PC-3 (cell line): Measurements from ENCODE around the gene DNM3. TPM values are rescaled to one million over a fixed set of nuclear protein-coding genes. Genes with fewer than 3 reads are reported as not detected.
A peak's percentile ranks its signal among the peaks of the same experiment; 100 is the strongest.

Source experiments
- ATAC-seq: fragments of 200-7000 bp; cut with Tn5 transposase; 2 replicates; pipeline ENCODE4 v1.9.1; 2020; ENCODE audit warnings: mild to moderate bottlenecking, moderate library complexity
- BruUV-seq: library from RNA; stranded (reverse); fragments of 400-500 nt; replicated peaks from 2 replicates; lab custom pipeline; 2021; lab: Mats Ljungman, UMichigan
- CTCF ChIA-PET: fragments of 300-600 bp; sonication (Branson Sonifier 250); formaldehyde crosslinking; loops from one replicate; lab custom pipeline; 2022; ENCODE audit warnings: antibody characterized with exemption; lab: Charles Lee
- POLR2A ChIA-PET: fragments of 300-600 bp; sonication (Branson Sonifier 250); formaldehyde crosslinking; loops from one replicate; lab custom pipeline; 2022; ENCODE audit warnings: antibody characterized with exemption; ENCODE audit not compliant: unreplicated experiment; lab: Charles Lee
- DNase-seq: peaks from one replicate; pipeline ENCODE4 v3.0.0-alpha.2; 2015
- H2AFZ ChIP-seq: fragments of 300-600 bp; sonication (generic); 2 replicates; pipeline ENCODE4 v1.6.0; 2016; ENCODE audit warnings: antibody characterized with exemption, low read length
- H3F3A ChIP-seq: fragments of 300-600 bp; sonication (generic); one replicate; pipeline ENCODE4 v1.6.0; 2017; ENCODE audit warnings: antibody characterized with exemption, low read length, control low read depth, mild to moderate bottlenecking; ENCODE audit not compliant: unreplicated experiment
- H3K27ac ChIP-seq: fragments of 300-600 bp; sonication (generic); 2 replicates; pipeline ENCODE4 v1.5.1; 2016; ENCODE audit warnings: mild to moderate bottlenecking, low read length
- H3K27me3 ChIP-seq: fragments of 300-600 bp; sonication (generic); 2 replicates; pipeline ENCODE4 v1.6.1; 2016; ENCODE audit warnings: low read length, mixed read lengths
- H3K36me3 ChIP-seq: fragments of 300-600 bp; sonication (generic); 2 replicates; pipeline ENCODE4 v1.6.1; 2016; ENCODE audit warnings: low read depth, mixed run types, low read length, mixed read lengths
- H3K4me1 ChIP-seq: fragments of 300-600 bp; sonication (generic); 2 replicates; pipeline ENCODE4 v1.5.1; 2016; ENCODE audit warnings: low read length; ENCODE audit not compliant: insufficient read depth
- H3K4me2 ChIP-seq: fragments of 300-600 bp; sonication (generic); 2 replicates; pipeline ENCODE4 v1.6.0; 2016; ENCODE audit warnings: low read length
- H3K4me3 ChIP-seq: fragments of 300-600 bp; sonication (generic); 2 replicates; pipeline ENCODE4 v1.5.1; 2016; ENCODE audit warnings: mild to moderate bottlenecking, low read length, mixed read lengths
- H3K79me2 ChIP-seq: fragments of 300-600 bp; sonication (generic); 2 replicates; pipeline ENCODE4 v1.6.1; 2017; ENCODE audit warnings: low read length, mixed read lengths
- H3K9ac ChIP-seq: fragments of 300-600 bp; sonication (generic); 2 replicates; pipeline ENCODE4 v1.6.0; 2016; ENCODE audit warnings: mild to moderate bottlenecking, low read length
- H3K9me2 ChIP-seq: fragments of 300-600 bp; sonication (generic); replicated peaks from 2 replicates; pipeline ENCODE4 v1.6.1; 2016; ENCODE audit warnings: mixed run types, low read length, mixed read lengths
- H3K9me3 ChIP-seq: fragments of 300-600 bp; sonication (generic); 2 replicates; pipeline ENCODE4 v1.6.1; 2016; ENCODE audit warnings: low read length, mixed read lengths
- H4K20me1 ChIP-seq: fragments of 300-600 bp; sonication (generic); 2 replicates; pipeline ENCODE4 v1.6.1; 2016; ENCODE audit warnings: low read length, mixed read lengths
- EZH2 ChIP-seq: fragments of 300-600 bp; sonication (generic); IDR thresholded peaks from one replicate; pipeline ENCODE4 v1.6.1; 2017; ENCODE audit warnings: antibody characterized with exemption, mild to moderate bottlenecking, low read length; ENCODE audit not compliant: unreplicated experiment
- EZH2phosphoT487 ChIP-seq: fragments of 300-600 bp; sonication (generic); IDR thresholded peaks from 2 replicates; pipeline ENCODE4 v1.6.1; 2018; ENCODE audit warnings: mild to moderate bottlenecking, antibody characterized with exemption, low read length, borderline replicate concordance
- intact Hi-C: fragments of 100-400 bp; cut with micrococcal nuclease; formaldehyde crosslinking; loops from 2 replicates; pipeline ENCODE4 v1.9.0; 2023
- total RNA-seq: library from RNA; depleted of rRNA; stranded (reverse); fragments of >200 nt; gene quantifications from 2 replicates; pipeline ENCODE4 v1.2.3, GENCODE V29; 2014
- TF ChIP-seq, protein P1 (sequence below): fragments of 300-600 bp; sonication (generic); conservative IDR thresholded peaks from 2 replicates; pipeline ENCODE4 v1.5.1; 2017; ENCODE audit warnings: antibody characterized with exemption, low read depth, mild to moderate bottlenecking, low read length

DNM3 gene
- total RNA-seq, 1 experiment from 2014 or later: 0.98 TPM

DNA sequence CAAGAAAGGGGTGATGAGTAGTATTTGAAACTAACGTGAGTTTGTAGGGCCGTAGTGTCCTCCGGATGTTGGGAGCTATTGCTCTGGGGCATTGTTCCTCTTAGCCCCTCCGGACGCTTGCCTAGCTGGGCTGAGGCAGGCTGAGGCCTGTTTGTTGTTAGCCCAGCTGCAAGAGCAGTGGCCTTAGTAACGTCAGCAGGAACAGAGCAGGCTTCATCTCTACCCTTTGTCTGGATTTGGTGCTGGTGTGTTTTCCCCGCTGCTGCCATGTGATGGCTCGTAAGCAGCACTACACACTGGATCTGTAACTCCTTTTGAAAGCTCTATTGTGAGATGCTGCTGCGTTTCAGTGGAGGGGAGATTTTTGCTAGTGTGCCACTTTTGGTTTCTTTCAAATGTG is 57.6 kb downstream of the DNM3 start:
- H3K27me3 ChIP-seq: peaks cover 52% of the 10 kb centered on the region
- H3K79me2 ChIP-seq: no peaks in the 10 kb centered on the region
- ChIA-PET CTCF (no interaction called here), POLR2A (no interaction called here)
- TF ChIP-seq, protein P1, sequence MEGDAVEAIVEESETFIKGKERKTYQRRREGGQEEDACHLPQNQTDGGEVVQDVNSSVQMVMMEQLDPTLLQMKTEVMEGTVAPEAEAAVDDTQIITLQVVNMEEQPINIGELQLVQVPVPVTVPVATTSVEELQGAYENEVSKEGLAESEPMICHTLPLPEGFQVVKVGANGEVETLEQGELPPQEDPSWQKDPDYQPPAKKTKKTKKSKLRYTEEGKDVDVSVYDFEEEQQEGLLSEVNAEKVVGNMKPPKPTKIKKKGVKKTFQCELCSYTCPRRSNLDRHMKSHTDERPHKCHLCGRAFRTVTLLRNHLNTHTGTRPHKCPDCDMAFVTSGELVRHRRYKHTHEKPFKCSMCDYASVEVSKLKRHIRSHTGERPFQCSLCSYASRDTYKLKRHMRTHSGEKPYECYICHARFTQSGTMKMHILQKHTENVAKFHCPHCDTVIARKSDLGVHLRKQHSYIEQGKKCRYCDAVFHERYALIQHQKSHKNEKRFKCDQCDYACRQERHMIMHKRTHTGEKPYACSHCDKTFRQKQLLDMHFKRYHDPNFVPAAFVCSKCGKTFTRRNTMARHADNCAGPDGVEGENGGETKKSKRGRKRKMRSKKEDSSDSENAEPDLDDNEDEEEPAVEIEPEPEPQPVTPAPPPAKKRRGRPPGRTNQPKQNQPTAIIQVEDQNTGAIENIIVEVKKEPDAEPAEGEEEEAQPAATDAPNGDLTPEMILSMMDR: no peak
- TF ChIP-seq EZH2: no peak
- TF ChIP-seq EZH2phosphoT487: no peak
- H3K9me2 ChIP-seq: no peaks in the 10 kb centered on the region
- no peak overlapping the region for H2AFZ ChIP-seq
- no peaks in the 10 kb centered on the region for H4K20me1 ChIP-seq
- BruUV-seq: no TSS peak
- H3K4me3 ChIP-seq: no peak overlapping the region
- no peak overlapping the region for H3K27ac ChIP-seq
- intact Hi-C loops: no loop called here
- H3F3A ChIP-seq: no peaks in the 10 kb centered on the region
- H3K4me2 ChIP-seq: no peak overlapping the region
- H3K9me3 ChIP-seq: no peaks in the 10 kb centered on the region
- no peaks in the 10 kb centered on the region for H3K4me1 ChIP-seq
- DNase-seq (no peak), ATAC-seq (peak; percentile 29; the same call in 1 of the 2 replicates)
- no peak overlapping the region for H3K9ac ChIP-seq
- no peaks in the 10 kb centered on the region for H3K36me3 ChIP-seq

DNA sequence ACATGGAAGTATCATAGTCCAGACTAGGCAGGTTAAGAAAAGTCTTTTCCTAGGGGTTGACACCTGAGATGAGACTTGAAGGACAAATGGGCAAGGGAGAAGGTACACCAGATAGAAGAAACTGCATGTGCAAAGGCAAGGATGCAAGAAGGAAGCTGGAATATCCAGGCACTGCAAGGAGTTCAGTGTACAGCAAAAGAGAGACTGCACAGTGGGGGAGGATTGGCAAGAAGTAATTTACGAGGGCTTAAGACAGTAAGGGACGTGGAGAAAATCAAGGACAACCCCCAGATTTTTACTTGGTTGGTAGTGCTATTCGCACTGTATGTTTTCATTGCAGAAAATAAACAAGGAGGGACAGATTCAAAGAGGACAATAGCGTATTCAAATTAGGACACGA is 58.5 kb downstream of the DNM3 start:
- H3K9me2 ChIP-seq: no peaks in the 10 kb centered on the region
- no peak for DNase-seq
- ChIA-PET CTCF (no interaction called here), POLR2A (no interaction called here)
- no peaks in the 10 kb centered on the region for H4K20me1 ChIP-seq
- TF ChIP-seq, protein P1: no peak
- TF ChIP-seq EZH2 (no peak), EZH2phosphoT487 (no peak)
- no peak for ATAC-seq
- H3K9me3 ChIP-seq: no peaks in the 10 kb centered on the region
- no peak overlapping the region for H2AFZ ChIP-seq
- peaks cover 59% of the 10 kb centered on the region for H3K27me3 ChIP-seq
- no peak overlapping the region for H3K27ac ChIP-seq
- H3K4me1 ChIP-seq: no peaks in the 10 kb centered on the region
- no TSS peak for BruUV-seq
- intact Hi-C loops: no loop called here
- no peaks in the 10 kb centered on the region for H3K36me3 ChIP-seq
- H3K9ac ChIP-seq: no peak overlapping the region
- H3K4me2 ChIP-seq: no peak overlapping the region
- no peaks in the 10 kb centered on the region for H3K79me2 ChIP-seq
- no peak overlapping the region for H3K4me3 ChIP-seq
- H3F3A ChIP-seq: no peaks in the 10 kb centered on the region

DNA sequence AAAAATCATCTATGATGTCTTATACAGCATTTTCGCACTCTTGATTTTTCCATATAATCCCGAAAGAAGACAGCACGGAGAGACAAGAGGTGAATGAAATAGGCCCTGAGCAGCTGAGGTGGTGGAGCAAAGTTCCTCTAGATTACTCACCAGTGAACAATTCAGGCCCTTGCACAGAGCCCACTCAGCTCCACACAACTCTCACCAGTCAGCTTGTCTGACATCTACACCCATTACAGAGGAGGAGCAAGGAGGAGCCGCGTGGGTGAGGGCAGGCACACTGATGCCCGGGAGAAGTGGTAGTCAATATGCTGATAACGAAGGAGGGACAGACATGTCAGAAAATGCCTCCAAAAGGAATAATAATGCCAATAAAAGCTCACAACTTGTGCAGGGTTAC is 59.9 kb downstream of the DNM3 start:
- Histone ChIP-seq H3K4me1 (no peaks in the 10 kb centered on the region), H3K9ac (no peak overlapping the region), H2AFZ (no peak overlapping the region), H3K27ac (no peak overlapping the region), H3K36me3 (no peaks in the 10 kb centered on the region), H3K79me2 (no peaks in the 10 kb centered on the region), H3K9me3 (no peaks in the 10 kb centered on the region), H3F3A (no peaks in the 10 kb centered on the region), H3K27me3 (peaks cover 71% of the 10 kb centered on the region), H4K20me1 (no peaks in the 10 kb centered on the region), H3K4me2 (no peak overlapping the region), H3K4me3 (no peak overlapping the region), H3K9me2 (no peaks in the 10 kb centered on the region)
- ChIA-PET CTCF (no interaction called here), POLR2A (no interaction called here)
- BruUV-seq: no TSS peak
- no peak for TF ChIP-seq EZH2phosphoT487
- ATAC-seq (peak; percentile 37; the same call in 1 of the 2 replicates), DNase-seq (peak; percentile 27)
- intact Hi-C loops: no loop called here
